Endodermal cell (in vitro differentiated cells): ENCODE results near the gene SAV1. TPM values are rescaled to one million over a fixed set of nuclear protein-coding genes. Genes with fewer than 3 reads are reported as not detected.
A peak's percentile ranks its signal among the peaks of the same experiment; 100 is the strongest.

Experiments
- DNase-seq: peaks from one replicate; pipeline ENCODE4 v3.0.0-alpha.2; 2017
- H3K27ac ChIP-seq: 2 replicates; pipeline ENCODE4 v1.5.1; 2013; ENCODE audit warnings: mild to moderate bottlenecking, low read depth, low read length, moderate library complexity
- H3K27me3 ChIP-seq: 2 replicates; pipeline ENCODE4 v1.6.1; 2013; ENCODE audit warnings: mild to moderate bottlenecking, low read length, moderate library complexity; ENCODE audit not compliant: insufficient read depth, control insufficient read depth, poor library complexity, severe bottlenecking
- H3K36me3 ChIP-seq: 2 replicates; pipeline ENCODE4 v1.7.0; 2013; ENCODE audit warnings: mild to moderate bottlenecking, low read length, moderate library complexity; ENCODE audit not compliant: control insufficient read depth, insufficient read depth
- H3K4me1 ChIP-seq: one replicate; pipeline ENCODE4 v1.7.0; 2013; ENCODE audit warnings: low read length; ENCODE audit not compliant: control insufficient read depth, insufficient read depth
- H3K4me3 ChIP-seq: 2 replicates; pipeline ENCODE4 v1.5.1; 2013; ENCODE audit warnings: mild to moderate bottlenecking, low read length, moderate library complexity
- H3K9ac ChIP-seq: 2 replicates; pipeline ENCODE4 v1.6.1; 2013; ENCODE audit warnings: mild to moderate bottlenecking, low read length, moderate library complexity; ENCODE audit not compliant: poor library complexity, severe bottlenecking; ENCODE audit errors: extremely low read depth
- H3K9me3 ChIP-seq: 2 replicates; pipeline ENCODE4 v1.6.1; 2013; ENCODE audit warnings: mild to moderate bottlenecking, low read length, moderate library complexity; ENCODE audit not compliant: control insufficient read depth
- H3K27ac Mint-ChIP-seq: 2 replicates; pipeline ENCODE4 v1.8.0; 2020; ENCODE audit warnings: mixed read lengths
- H3K27me3 Mint-ChIP-seq: 2 replicates; pipeline ENCODE4 v1.8.0; 2021; ENCODE audit warnings: mild to moderate bottlenecking, mixed read lengths; ENCODE audit not compliant: insufficient read depth
- H3K36me3 Mint-ChIP-seq: 2 replicates; pipeline ENCODE4 v1.8.0; 2020; ENCODE audit warnings: low read depth, mixed read lengths
- H3K4me1 Mint-ChIP-seq: 2 replicates; pipeline ENCODE4 v1.8.0; 2020; ENCODE audit warnings: mixed read lengths
- H3K4me3 Mint-ChIP-seq: 2 replicates; pipeline ENCODE4 v1.8.0; 2020; ENCODE audit warnings: mild to moderate bottlenecking, moderate library complexity, mixed read lengths
- H3K9me3 Mint-ChIP-seq: 2 replicates; pipeline ENCODE4 v1.8.0; 2020; ENCODE audit warnings: mild to moderate bottlenecking, mixed read lengths
- CTCF ChIP-seq: fragments of 200-600 bp; sonication (generic); conservative IDR thresholded peaks from 2 replicates; pipeline ENCODE4 v1.5.0; 2021; ENCODE audit warnings: antibody characterized with exemption, mild to moderate bottlenecking
- WGBS, 2 experiments: methylation state at CpG; one replicate each; pipeline versions ENCODE4 v1.1.5 to v1.1.7; 2013; ENCODE audit warnings: missing lambda C conversion rate in 2 of 2, mixed read lengths in 1 of 2; ENCODE audit not compliant: insufficient coverage in 1 of 2, insufficient read length in 1 of 2; 5-methylcytosine and 5-hydroxymethylcytosine counted together
- long read RNA-seq, 4 experiments: library from polyadenylated mRNA in 2 of 4; library from RNA in 1 of 4; library from capped mRNA in 1 of 4; stranded (forward) in 3 of 4; unstranded in 1 of 4; transcript quantifications; one replicate each; pipeline ENCODE4 v2.0.0, GENCODE V29; 2020 to 2021; ENCODE audit warnings: inconsistent platforms in 1 of 4
- polyA plus RNA-seq, 2 experiments: library from polyadenylated mRNA; stranded (reverse); fragments of 50-300 nt; gene quantifications; one replicate each; pipeline ENCODE4 v1.2.3, GENCODE V29; 2013
- total RNA-seq, 2 donors: library from RNA; stranded (reverse); fragmentation: NEBNext Ultra II Directional in 1 of 2; extraction: Animal tissue kit (Norgen Biotek cat#: 25700) in 1 of 2; gene quantifications; 2 replicates in 1 of 2; 3 replicates in 1 of 2; pipeline ENCODE4 v1.2.1, GENCODE V29; 2021

SAV1 gene
- total RNA-seq, result 10 to 100 TPM; 42.1 to 44.0 TPM
- 32.1 TPM for polyA plus RNA-seq (2013, experiment 1 of 2)
- polyA plus RNA-seq (2013, experiment 2 of 2), result 33.7 TPM
- long read RNA-seq, experiment 1, transcript SAV1-201 (5 exons, 3,063 nt), result major isoform, 5 of 12 reads
- long read RNA-seq, experiment 1, partial matches to known transcripts, result 1 of 12 reads
- long read RNA-seq, experiment 1, other reads (novel, unspliced or antisense), result 5 of 12 reads
- long read RNA-seq, experiment 2, transcript SAV1-201 (5 exons, 3,063 nt), result major isoform, 85 of 109 reads
- long read RNA-seq, experiment 2, partial matches to known transcripts, result 13 of 109 reads
- long read RNA-seq, experiment 2, other reads (novel, unspliced or antisense), result 10 of 109 reads
- long read RNA-seq, experiment 3, partial matches to known transcripts, result 2 of 9 reads
- long read RNA-seq, experiment 3, other reads (novel, unspliced or antisense), result 3 of 9 reads
- long read RNA-seq, experiment 4, partial matches to known transcripts, result 0 of 8 reads
- long read RNA-seq, experiment 4, other reads (novel, unspliced or antisense), result 8 of 8 reads

GRCh38 chr14:50667996-50668825, at the start of gene SAV1:
Gene SAV1 (minus strand): TSS chr14:50668306. CDS start chr14:50667967, 339 bp downstream.
- no peaks in the 10 kb centered on the region for H3K27me3 Mint-ChIP-seq
- H3K4me3 Mint-ChIP-seq, result no peak within 1 kb of the TSS
- H3K9ac ChIP-seq, result peak within 1 kb of the TSS; percentile 92
- TF ChIP-seq CTCF, result peak; percentile 21
- H3K4me1 Mint-ChIP-seq, result peaks cover 16% of the 10 kb centered on the region
- H3K27ac ChIP-seq, result peak within 1 kb of the TSS; percentile 98
- H3K36me3 ChIP-seq, result peaks cover 12% of the 10 kb centered on the region
- no peaks in the 10 kb centered on the region for H3K27me3 ChIP-seq
- peaks cover 4% of the 10 kb centered on the region for H3K4me1 ChIP-seq
- H3K9me3 ChIP-seq, result no peaks in the 10 kb centered on the region
- DNase-seq, result peak; percentile 93
- peak within 1 kb of the TSS; percentile 98 for H3K27ac Mint-ChIP-seq
- peak within 1 kb of the TSS; percentile 99 for H3K4me3 ChIP-seq
- peaks cover 13% of the 10 kb centered on the region for H3K36me3 Mint-ChIP-seq
- 0% methylated on average over 19 to 92 of the region's 92 CpGs for WGBS, 2 experiments
- H3K9me3 Mint-ChIP-seq, result no peaks in the 10 kb centered on the region

GRCh38 chr14:50717811-50718210, 49.7 kb upstream of the SAV1 start:
- Histone ChIP-seq H3K9ac (no peak overlapping the region), H3K4me1 (no peaks in the 10 kb centered on the region), H3K36me3 (no peaks in the 10 kb centered on the region), H3K27ac (no peak overlapping the region), H3K27me3 (no peaks in the 10 kb centered on the region), H3K4me3 (no peak overlapping the region), H3K9me3 (no peaks in the 10 kb centered on the region)
- TF ChIP-seq CTCF, result no peak
- Mint-ChIP-seq H3K4me1 (no peaks in the 10 kb centered on the region), H3K36me3 (no peaks in the 10 kb centered on the region), H3K27ac (no peak overlapping the region), H3K27me3 (no peaks in the 10 kb centered on the region), H3K4me3 (no peak overlapping the region), H3K9me3 (no peaks in the 10 kb centered on the region)
- 75 to 100% methylated on average over 2 to 7 of the region's 7 CpGs for WGBS, 2 experiments
- DNase-seq, result no peak

GRCh38 chr14:50714450-50715073, 46.5 kb upstream of the SAV1 start:
- Mint-ChIP-seq H3K4me3 (no peak overlapping the region), H3K9me3 (no peaks in the 10 kb centered on the region), H3K27ac (no peak overlapping the region), H3K27me3 (no peaks in the 10 kb centered on the region), H3K4me1 (no peaks in the 10 kb centered on the region), H3K36me3 (no peaks in the 10 kb centered on the region)
- Histone ChIP-seq H3K4me3 (no peak overlapping the region), H3K27ac (no peak overlapping the region), H3K36me3 (no peaks in the 10 kb centered on the region), H3K9me3 (no peaks in the 10 kb centered on the region), H3K4me1 (no peaks in the 10 kb centered on the region), H3K27me3 (no peaks in the 10 kb centered on the region), H3K9ac (no peak overlapping the region)
- peak; percentile 72 for TF ChIP-seq CTCF
- WGBS, 2 experiments, result 60 to 85% methylated on average over 1 to 2 of the region's 2 CpGs
- no peak for DNase-seq
